ENCODE results near the gene NIT2. TPM values are rescaled to one million over a fixed set of nuclear protein-coding genes. Genes with fewer than 3 reads are reported as not detected.

Gene NIT2
- total and polyA plus RNA-seq, 8 donors = 30.8 to 55.8 (median 45.3) TPM

DNA sequence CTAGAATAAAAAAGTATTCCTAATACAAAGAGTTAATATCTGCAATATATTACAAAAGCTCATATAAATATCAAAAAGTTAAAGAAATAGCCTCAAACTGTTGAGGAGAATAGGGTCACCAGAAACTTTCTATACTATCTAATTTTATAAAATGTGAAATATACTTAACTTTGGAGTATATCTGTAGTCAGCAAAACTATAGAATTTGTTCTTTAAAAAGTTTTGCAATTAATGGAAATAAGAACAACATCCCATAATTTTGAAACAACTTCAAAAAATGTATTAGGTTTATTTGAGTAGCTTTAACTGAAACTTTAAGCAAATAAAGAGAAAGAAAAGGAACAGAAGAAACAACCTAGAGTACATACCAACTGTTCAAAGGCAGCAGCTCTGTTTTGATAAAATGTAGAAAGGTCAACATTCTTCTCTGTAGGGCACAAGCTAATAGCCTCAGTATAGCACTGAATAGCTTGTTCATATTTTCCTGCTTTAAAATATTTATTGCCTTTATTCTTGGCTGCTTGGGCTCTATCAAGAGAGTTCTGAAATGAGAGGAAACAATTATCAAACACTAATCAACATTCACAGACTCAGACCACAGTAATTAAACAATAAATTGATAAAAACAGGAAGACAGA is 52.0 kb downstream of the NIT2 start:
- TF ChIP-seq CTCF (IDR thresholded peaks at IDR 0.05) = no peak
- H3K36me3 ChIP-seq = peaks cover 0 to 59% of the 10 kb centered on the region in 2 donors
- intact Hi-C loops (cut with DNase I) = no loop called here
- no peak overlapping the region for H3K4me3 ChIP-seq
- DNase-seq = no peak
- peaks cover 0 to 5% of the 10 kb centered on the region in 2 donors for H3K4me1 ChIP-seq
- H3K9me3 ChIP-seq = peaks cover 0 to 16% of the 10 kb centered on the region in 2 donors
- ATAC-seq = peak; percentile 85
- no peak overlapping the region for H3K27ac ChIP-seq
- no peaks in the 10 kb centered on the region for H3K27me3 ChIP-seq

- H3K4me3 ChIP-seq = no peak overlapping the region
- no peak for ATAC-seq
- TF ChIP-seq CTCF (IDR thresholded peaks at IDR 0.05) = no peak
These were observed 54.5 kb downstream of the NIT2 start for GRCh38 chr3:100389025-100389424.

DNA sequence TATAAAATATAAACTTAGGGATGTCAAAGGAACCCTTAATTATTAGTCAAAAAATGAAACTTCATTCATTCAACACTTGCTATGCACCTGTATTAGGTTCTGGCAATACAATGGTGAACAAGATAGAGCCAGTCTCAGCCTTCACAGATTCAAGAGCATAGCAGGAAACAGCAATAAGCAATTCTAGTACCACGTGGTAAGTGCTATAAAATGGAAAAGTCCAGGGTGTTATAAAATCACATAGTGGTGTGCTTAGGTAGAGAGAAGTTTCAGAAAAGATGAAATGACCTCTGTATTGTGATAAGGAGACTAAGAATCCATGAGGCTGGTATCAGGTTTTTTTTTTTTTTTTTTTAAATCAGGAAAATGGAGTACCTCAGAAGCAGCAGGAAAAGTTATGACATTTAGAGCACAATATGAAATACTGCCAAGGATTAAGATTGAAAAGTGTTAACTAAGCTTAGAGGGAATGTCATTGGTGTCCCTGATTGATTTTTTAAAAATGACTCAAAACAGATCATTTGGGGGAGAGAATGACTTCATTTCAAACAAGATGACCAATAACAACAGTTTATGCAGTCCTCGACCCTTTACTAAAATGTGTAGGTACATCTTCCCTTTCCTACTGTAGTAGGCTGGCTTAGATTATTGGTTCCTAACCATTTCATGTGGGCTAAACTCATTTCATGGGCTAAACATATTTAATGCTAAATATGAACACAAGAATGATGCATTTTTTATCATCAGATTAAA is 61.3 kb downstream of the NIT2 start:
- Histone ChIP-seq H3K36me3 (no peaks in the 10 kb centered on the region), H3K27me3 (no peaks in the 10 kb centered on the region), H3K9me3 (no peaks in the 10 kb centered on the region), H3K4me3 (no peak overlapping the region), H3K27ac (no peak overlapping the region), H3K4me1 (peaks cover 10 to 25% of the 10 kb centered on the region in 2 donors)
- intact Hi-C loops (cut with DNase I) = no loop called here
- ATAC-seq = no peak
- no peak for DNase-seq
- TF ChIP-seq CTCF (IDR thresholded peaks at IDR 0.05) = no peak

More at GRCh38 chr3:100389025-100389424, 54.5 kb downstream of the NIT2 start:
- no peak for DNase-seq
- Histone ChIP-seq H3K9me3 (peaks cover 0 to 16% of the 10 kb centered on the region in 2 donors), H3K36me3 (peaks cover 0 to 36% of the 10 kb centered on the region in 2 donors), H3K27ac (no peak overlapping the region), H3K27me3 (no peaks in the 10 kb centered on the region), H3K4me1 (peaks cover 0 to 9% of the 10 kb centered on the region in 2 donors)
- intact Hi-C loops (cut with DNase I) = no loop called here

DNA sequence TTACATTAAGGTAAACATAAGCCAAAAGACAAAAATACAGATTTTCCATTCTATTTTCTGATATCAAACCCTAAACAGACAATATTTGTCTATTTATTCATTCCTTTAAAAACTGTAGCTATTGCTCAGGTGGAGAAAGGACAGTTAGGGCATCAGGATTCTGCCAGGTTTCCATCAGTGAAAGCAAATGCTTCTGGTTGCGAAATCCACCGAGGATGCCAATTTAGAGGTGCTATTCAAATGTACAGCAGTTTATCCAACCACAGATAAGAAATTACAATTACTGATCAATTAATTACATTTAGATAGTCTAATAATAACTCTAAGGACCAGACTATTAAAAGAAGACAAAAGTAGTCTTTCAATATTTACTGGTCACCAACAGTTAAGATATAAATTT is 62.4 kb downstream of the NIT2 start:
- no peak for TF ChIP-seq CTCF (IDR thresholded peaks at IDR 0.05)
- no peaks in the 10 kb centered on the region for H3K27me3 ChIP-seq
- intact Hi-C loops (cut with DNase I) = no loop called here
- ATAC-seq = no peak
- H3K36me3 ChIP-seq = no peaks in the 10 kb centered on the region
- H3K4me1 ChIP-seq = peaks cover 10 to 26% of the 10 kb centered on the region in 2 donors
- no peaks in the 10 kb centered on the region for H3K9me3 ChIP-seq
- no peak overlapping the region for H3K27ac ChIP-seq
- H3K4me3 ChIP-seq = no peak overlapping the region
- no peak for DNase-seq

- H3K4me1 ChIP-seq = peaks cover 15 to 37% of the 10 kb centered on the region in 2 donors
- H3K36me3 ChIP-seq = no peaks in the 10 kb centered on the region
- peak overlapping the region; percentile 73 to 96 for H3K4me3 ChIP-seq
- peak in 1 of 4 donors; percentile 32 for DNase-seq
- H3K27me3 ChIP-seq = no peaks in the 10 kb centered on the region
- intact Hi-C loops (cut with DNase I) = no loop called here
- H3K9me3 ChIP-seq = no peaks in the 10 kb centered on the region
- no peak overlapping the region for H3K27ac ChIP-seq
- no peak for ATAC-seq
- no peak for TF ChIP-seq CTCF (IDR thresholded peaks at IDR 0.05)
These were observed 64.9 kb downstream of the NIT2 start for GRCh38 chr3:100399341-100400071.
